HG03280 (cell line): Measurements from ENCODE around the gene HOXD4.

Source experiments
- ATAC-seq: cut with Tn5 transposase; IDR thresholded peaks from one replicate; pipeline ENCODE4 v1.9.1; 2021; ENCODE audit warnings: mild to moderate bottlenecking, moderate library complexity; ENCODE audit not compliant: unreplicated experiment

Gene HOXD4

GRCh38 chr2:176151442-176152287, at the start of gene HOXD4:
Gene HOXD4, plus strand, starts transcription at chr2:176151550. Its CDS starts 84 bp downstream, at chr2:176151634.
- no peak for ATAC-seq

GRCh38 chr2:176101842-176102241, 49.5 kb upstream of the HOXD4 start:
- no peak for ATAC-seq

- ATAC-seq = no peak
Measured at GRCh38 chr2:176102309-176102866, 49.0 kb upstream of the HOXD4 start.

- no peak for ATAC-seq
Measured at GRCh38 chr2:176103194-176103593, 48.2 kb upstream of the HOXD4 start.

GRCh38 chr2:176103742-176104315, 47.5 kb upstream of the HOXD4 start:
- ATAC-seq = no peak

- ATAC-seq = no peak
Measured at GRCh38 chr2:176104316-176105077, 46.9 kb upstream of the HOXD4 start.

- ATAC-seq = no peak
Measured at GRCh38 chr2:176105078-176105729, 46.1 kb upstream of the HOXD4 start.

- ATAC-seq = no peak
Measured at GRCh38 chr2:176105730-176106580, 45.4 kb upstream of the HOXD4 start.

- no peak for ATAC-seq
Measured at GRCh38 chr2:176106581-176107539, 44.5 kb upstream of the HOXD4 start, which contains the start of gene HOXD11. Gene HOXD11, plus strand, starts transcription at chr2:176107280. Its CDS starts 76 bp downstream, at chr2:176107356.

- ATAC-seq = no peak
Measured at GRCh38 chr2:176107731-176108181, 43.6 kb upstream of the HOXD4 start.

- ATAC-seq = no peak
Measured at GRCh38 chr2:176109192-176109901, 42.0 kb upstream of the HOXD4 start.

- ATAC-seq = no peak
Measured at GRCh38 chr2:176109946-176110345, 41.4 kb upstream of the HOXD4 start.

GRCh38 chr2:176110415-176111308, 40.7 kb upstream of the HOXD4 start:
- no peak for ATAC-seq

- ATAC-seq = peak; percentile 51
Measured at GRCh38 chr2:176111309-176111663, 40.1 kb upstream of the HOXD4 start.

- no peak for ATAC-seq
Measured at GRCh38 chr2:176111846-176112374, 39.4 kb upstream of the HOXD4 start.

- no peak for ATAC-seq
Measured at GRCh38 chr2:176112375-176113302, 38.7 kb upstream of the HOXD4 start.
